HCT116 (cell line): Measurements from ENCODE around the gene GCN1.

Source experiments
- CTCF ChIP-seq, 3 experiments: fragments of 200-600 bp in 1 of 3; sonication (generic) in 1 of 3; IDR thresholded peaks in 2 of 3; conservative IDR thresholded peaks in 1 of 3; 2 replicates each; pipeline ENCODE4 v1.5.1; 2012 to 2017; ENCODE audit warnings: low read depth in 2 of 3, low read length in 2 of 3, antibody characterized with exemption in 1 of 3, borderline replicate concordance in 1 of 3, control low read depth in 1 of 3, mild to moderate bottlenecking in 1 of 3, mixed read lengths in 1 of 3, mixed run types in 1 of 3, moderate library complexity in 1 of 3; ENCODE audit not compliant: insufficient read depth in 1 of 3
- EGR1 ChIP-seq: IDR thresholded peaks from 2 replicates; pipeline ENCODE4 v1.6.1; 2012; ENCODE audit warnings: low read depth
- EZH2 ChIP-seq: fragments of 200-600 bp; sonication (generic); IDR thresholded peaks from 2 replicates; pipeline ENCODE4 v1.6.1; 2017; ENCODE audit warnings: antibody characterized with exemption, mixed run types
- EZH2phosphoT487 ChIP-seq: fragments of 200-600 bp; IDR thresholded peaks from 2 replicates; pipeline ENCODE4 v1.6.1; 2018; ENCODE audit warnings: antibody characterized with exemption, borderline replicate concordance
- JUND ChIP-seq: IDR thresholded peaks from 2 replicates; pipeline ENCODE4 v1.6.1; 2012
- POLR2AphosphoS5 ChIP-seq: IDR thresholded peaks from 2 replicates; pipeline ENCODE4 v1.6.1; 2011; ENCODE audit warnings: mild to moderate bottlenecking, low read depth, low read length, moderate library complexity
- RAD21 ChIP-seq: IDR thresholded peaks from 2 replicates; pipeline ENCODE4 v1.6.1; 2012; ENCODE audit warnings: low read depth, mild to moderate bottlenecking
- REST ChIP-seq: IDR thresholded peaks from 2 replicates; pipeline ENCODE4 v1.6.1; 2012; ENCODE audit warnings: low read depth
- SP1 ChIP-seq: IDR thresholded peaks from 2 replicates; pipeline ENCODE4 v1.6.1; 2012; ENCODE audit warnings: low read depth
- SRF ChIP-seq: IDR thresholded peaks from 2 replicates; pipeline ENCODE4 v1.6.1; 2012; ENCODE audit warnings: low read depth
- TCF7L2 ChIP-seq: IDR thresholded peaks from 2 replicates; pipeline ENCODE4 v1.7.0; 2011; ENCODE audit warnings: borderline replicate concordance, inconsistent platforms; ENCODE audit not compliant: insufficient read depth, insufficient read length; ENCODE audit errors: extremely low read depth
- ZBTB33 ChIP-seq: IDR thresholded peaks from 2 replicates; pipeline ENCODE4 v1.6.1; 2011; ENCODE audit warnings: mild to moderate bottlenecking, low read length, moderate library complexity; ENCODE audit not compliant: insufficient replicate concordance; ENCODE audit errors: extremely low read depth
- ZFX ChIP-seq: fragments of 450-650 bp; IDR thresholded peaks from 2 replicates; pipeline ENCODE4 v1.6.1; 2017

GRCh38 chr12:120091371-120092090, 103.0 kb downstream of the GCN1 start:
- no peak for TF ChIP-seq CTCF (IDR thresholded peaks at IDR 0.05 in 2 of 3, conservative IDR thresholded peaks at IDR 0.05 in 1 of 3; ENCODE audit: borderline replicate concordance in 1 of 3, insufficient read depth in 1 of 3, low read depth in 2 of 3, low read length in 2 of 3)
- TF ChIP-seq EZH2phosphoT487: no peak
- TF ChIP-seq EZH2: no peak
- TF ChIP-seq SP1: no peak
- TF ChIP-seq REST: no peak
- TF ChIP-seq EGR1: no peak
- no peak for TF ChIP-seq ZFX
- TF ChIP-seq TCF7L2: no peak
- no peak for TF ChIP-seq ZBTB33
- TF ChIP-seq POLR2AphosphoS5: no peak
- TF ChIP-seq JUND: no peak
- TF ChIP-seq SRF: no peak
- no peak for TF ChIP-seq RAD21
